ENCODE measurements around the gene UBE2C.
"Not testable (repeated sequence)": the region's sequence is repeated elsewhere in the genome, so short reads cannot be mapped to it uniquely, and the experiment has no call there.

UBE2C gene

DNA sequence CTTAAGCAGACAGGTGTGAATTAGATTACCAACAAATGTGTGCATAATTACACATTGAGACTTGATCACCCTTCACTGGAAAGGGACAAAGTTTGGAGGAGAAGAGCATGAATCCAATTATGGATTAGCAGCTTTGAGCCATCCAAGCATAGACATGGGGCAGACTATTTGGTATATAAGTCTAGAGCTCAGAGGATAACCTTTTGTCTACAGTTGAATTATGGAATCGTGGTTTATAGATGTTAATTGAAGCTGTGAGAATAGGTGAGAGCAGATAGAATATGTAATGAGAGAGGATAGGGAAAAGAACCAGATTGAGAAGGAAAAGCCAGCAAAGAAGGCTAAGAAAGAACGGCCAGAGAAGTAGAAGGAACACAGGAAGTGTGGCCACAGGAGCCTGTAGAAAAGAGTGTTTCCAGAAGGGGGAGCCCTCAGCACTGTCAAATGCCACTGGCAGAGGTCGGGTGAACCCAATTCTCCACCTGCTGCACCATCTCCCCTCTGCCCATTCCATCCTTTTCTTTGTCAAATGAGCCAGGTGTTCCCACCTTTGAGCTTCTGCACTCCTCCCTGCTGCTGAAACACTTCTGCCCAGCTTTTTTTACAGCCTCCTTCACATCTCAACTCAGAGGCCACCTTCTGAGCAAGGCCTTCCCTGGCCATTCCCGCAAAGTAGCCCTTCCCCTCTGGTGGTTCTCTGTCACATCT lies 13.4 kb upstream of the UBE2C start:
- peak; percentile 65 for DNase-seq

DNA sequence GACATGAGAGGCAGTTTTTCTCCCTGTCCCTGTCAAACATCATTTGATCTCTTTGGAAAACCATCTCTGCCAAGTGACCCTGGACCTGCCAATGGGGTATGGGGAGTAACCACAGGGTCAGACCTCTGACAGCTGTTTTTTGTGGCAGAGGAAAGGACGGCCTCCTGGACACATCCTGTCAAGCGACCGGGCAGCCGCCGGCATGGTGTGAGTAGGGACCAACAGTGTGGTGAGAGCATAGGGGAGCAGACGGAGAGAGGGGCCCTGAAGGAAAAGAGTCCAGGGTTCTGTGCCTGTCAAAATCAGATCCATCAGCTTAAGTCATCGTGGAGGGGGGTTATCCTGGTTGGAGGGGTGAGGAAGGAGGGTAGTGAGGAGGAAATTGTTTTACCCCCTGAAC lies 10.6 kb upstream of the UBE2C start:
- no peak for DNase-seq

DNA sequence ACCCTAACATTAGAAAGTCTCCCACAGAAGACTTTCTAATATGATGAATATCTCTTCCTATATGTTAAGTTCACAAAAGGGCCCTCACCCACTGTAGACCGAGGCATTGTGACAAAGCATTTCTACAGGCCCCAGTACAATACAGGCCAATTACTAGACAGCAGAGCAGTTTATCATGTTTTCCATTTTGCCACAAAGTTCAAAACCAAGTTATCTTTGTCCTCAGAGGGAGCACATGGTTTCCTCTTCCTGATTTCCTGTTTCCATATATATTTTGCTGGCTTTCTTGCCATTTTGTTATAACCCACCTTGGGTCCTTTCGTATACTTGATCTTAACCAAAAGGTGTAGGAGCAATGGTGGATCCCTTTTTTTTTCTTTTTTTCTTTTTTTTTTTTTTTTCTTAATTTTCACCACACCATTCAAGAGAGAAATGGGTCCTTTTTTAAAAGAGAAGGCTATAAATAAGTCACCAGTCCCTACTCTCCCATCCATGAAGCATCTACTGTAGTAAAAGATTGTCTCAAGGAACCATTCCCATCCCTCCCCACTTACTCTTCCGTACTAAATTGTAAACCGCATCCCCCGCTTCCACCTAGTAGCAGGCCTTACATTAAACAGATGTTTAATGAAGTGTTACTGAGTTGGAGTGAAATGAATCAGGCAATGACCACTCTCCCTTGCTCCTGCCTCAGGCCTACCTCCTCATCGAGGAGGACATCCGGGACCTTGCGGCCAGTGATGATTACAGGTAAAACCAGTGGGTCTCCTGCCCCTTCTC lies 2.1 kb upstream of the UBE2C start:
- no peak for DNase-seq

DNA sequence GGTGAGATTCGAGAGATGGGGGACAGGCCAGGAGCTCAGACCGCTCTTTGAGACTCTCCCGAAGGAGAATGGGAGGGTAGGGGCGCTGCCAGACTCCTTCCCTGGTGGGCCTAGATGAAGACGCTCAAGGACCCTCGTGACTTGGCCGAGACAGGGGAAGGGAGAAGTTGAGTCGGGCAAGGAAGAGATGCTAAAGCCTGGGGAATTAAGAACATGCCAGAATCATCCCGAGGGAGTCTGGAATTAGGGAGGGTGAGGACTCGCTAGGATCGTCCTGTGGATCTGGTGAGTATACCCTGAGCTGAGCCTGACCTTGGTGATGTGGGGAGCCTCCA lies 529 bp downstream of the UBE2C start:
- DNase-seq: no peak

DNA sequence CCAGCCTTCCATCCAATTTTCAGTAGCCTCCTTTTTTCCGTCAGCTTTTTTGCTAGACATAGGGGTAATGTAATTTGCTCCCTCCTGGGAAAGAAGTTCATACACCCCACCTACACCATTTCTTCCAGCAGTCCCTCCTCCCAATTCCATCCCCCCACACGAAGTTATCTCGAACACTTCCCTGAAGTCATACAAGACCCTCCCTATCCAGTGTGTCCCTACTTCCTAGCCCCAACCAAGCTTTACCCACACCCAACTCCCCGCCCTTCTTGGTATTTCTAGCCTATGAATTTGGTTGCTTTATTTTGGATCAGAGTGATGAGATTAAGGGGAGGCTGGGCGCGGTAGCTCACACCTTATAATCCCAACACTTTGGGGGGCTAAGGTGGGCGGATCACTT lies 1.0 kb downstream of the UBE2C start:
- DNase-seq: no peak

DNA sequence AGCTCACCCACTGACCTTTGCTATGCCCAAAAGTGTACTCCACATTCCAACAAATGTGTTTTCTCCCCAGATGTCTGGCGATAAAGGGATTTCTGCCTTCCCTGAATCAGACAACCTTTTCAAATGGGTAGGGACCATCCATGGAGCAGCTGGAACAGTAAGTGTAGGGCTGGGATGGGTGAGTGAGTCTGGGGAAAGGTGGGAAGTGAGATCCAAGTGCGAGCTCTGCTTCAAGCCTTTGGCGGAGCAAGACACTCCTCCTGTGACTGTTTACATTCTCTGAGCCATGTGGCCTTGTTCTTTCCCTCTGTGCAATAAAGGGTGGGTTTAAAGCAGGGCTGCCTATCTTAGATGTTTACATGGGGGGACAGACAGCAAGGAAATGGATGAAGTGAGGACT lies 1.9 kb downstream of the UBE2C start:
- no peak for DNase-seq

DNA sequence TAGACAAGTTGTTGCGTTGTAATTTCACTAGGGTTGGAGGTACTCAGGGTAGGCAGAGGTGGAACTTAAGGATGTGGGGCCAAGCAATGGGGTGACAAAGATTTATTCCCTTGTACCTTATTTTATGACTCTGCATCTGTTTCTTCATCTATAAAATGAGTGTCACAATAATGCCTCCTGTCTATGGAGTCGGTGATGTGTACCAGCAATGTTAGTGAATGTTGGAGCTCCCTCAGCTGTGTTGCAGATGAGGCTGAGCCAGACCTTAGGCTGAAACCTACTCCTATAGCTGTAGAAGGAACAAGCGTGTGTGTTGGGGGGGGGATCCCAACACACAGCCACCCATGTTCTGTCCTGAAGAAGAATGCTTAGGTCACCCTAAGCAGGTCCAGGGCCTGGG lies 4.5 kb downstream of the UBE2C start:
- no peak for DNase-seq

DNA sequence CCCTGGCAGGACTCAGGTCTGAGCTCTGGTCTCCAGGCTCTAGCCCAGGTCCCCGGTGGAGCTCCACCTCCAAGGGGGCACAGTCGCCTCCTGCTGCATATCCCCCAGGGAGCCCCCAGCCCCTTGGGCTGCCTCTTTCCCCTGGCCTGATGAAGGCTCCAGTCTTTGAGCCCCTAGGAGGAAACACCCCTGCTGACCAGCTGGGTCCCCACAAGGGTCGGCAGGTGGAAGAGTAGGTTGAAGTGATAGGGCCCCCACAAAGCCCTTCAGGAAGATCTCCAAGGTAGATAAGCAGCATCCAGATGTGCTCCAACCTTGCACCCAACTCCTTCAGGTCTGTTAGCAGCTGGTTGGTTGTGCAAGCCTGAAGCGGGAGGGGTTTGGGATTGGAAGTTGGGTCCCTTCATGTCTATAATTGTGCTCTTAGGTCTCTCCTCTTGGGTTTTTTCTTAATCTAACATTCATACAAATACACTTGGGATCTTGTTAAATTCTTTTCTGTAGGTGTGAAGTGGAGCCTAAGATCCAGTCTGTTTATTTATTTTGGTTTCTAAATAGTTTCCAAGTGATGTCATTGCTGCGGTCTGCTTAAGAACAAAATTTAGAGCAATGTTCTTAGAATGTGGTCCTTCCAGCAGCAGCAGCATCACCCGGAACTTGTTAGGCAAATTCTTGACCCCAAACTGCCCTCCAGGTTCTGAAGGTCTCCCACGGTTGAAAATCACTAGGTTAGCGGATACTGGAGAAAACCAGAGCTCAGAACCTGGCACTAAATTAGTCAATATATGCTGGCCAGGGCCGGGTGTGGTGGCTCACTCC lies 5.1 kb downstream of the UBE2C start:
- DNase-seq: no peak

DNA sequence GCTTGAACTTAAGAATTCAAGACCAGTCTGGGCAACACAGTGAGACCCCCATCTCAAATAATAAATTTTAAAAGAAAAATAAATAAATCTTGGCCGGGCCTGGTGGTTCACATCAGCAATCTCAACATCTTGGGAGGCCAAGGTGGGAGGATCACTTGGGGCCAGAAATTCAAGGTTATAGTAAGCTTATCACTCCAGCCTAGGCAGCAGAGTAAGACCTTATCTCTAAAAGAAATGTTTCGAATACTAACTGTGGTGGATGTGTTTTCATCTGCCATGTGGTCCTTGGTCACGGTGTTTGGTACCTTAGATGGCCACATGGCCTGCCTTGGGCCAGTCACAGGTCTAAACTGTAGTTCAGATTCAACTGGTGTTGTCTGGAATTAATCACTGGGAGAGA lies 5.8 kb downstream of the UBE2C start:
- DNase-seq: no peak

DNA sequence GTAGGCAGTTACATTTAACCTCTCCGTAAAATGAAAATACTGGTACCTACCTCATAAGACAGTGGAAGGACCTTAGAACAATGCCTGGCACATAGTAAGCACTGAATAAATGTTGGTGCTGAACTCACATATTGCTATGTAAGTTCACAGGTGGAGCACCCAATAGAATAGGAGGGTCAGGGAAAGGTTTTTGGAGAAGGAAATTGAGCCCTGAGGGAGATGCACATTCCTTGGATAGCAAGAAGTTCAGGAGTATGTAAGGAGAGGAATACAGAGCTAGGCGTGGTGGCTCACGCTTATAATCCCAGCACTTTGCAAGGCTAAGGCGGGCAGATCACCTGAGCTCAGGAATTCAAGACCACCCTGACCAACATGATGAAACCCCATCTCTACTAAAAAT lies 7.0 kb downstream of the UBE2C start:
- DNase-seq: no peak

DNA sequence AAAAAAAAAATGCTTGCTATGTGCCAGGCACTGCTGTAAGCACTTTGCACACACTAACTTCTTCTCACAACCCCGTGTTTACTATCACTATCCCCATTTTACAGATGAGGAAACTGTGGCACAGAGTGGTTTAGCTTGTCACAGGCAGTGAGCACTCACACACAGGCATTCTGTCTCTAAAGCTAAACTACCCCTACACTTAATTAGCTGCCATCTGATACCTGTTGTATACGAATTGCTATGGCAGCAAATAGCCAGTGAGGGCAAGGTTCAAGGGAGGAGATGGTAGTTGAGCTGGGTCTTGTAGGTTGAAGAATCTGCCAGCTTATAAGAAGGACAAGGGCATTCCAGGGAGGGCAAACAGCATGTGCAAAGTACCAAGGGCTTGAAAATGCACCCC lies 9.5 kb downstream of the UBE2C start:
- DNase-seq: no peak

DNA sequence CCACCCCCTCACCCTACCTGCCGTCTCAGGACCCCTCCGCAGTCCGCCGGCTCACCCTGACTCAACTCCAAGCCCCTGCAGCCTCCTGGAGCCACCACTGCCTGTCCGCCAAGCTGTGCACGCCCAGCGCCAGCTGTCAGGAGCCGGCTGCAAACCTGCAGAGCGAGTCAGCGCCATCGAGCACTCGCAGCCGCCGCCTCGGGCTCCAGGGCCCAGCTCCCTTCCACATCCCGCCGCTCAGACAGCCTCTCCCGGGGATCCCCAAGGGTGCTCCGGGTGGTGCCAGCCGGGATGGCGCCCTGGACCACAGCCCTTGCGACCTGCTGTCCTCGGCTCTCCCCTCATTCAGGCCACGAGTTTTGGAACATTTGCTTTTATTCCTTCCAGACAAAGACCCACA lies 10.4 kb downstream of the UBE2C start:
- DNase-seq: no peak

DNA sequence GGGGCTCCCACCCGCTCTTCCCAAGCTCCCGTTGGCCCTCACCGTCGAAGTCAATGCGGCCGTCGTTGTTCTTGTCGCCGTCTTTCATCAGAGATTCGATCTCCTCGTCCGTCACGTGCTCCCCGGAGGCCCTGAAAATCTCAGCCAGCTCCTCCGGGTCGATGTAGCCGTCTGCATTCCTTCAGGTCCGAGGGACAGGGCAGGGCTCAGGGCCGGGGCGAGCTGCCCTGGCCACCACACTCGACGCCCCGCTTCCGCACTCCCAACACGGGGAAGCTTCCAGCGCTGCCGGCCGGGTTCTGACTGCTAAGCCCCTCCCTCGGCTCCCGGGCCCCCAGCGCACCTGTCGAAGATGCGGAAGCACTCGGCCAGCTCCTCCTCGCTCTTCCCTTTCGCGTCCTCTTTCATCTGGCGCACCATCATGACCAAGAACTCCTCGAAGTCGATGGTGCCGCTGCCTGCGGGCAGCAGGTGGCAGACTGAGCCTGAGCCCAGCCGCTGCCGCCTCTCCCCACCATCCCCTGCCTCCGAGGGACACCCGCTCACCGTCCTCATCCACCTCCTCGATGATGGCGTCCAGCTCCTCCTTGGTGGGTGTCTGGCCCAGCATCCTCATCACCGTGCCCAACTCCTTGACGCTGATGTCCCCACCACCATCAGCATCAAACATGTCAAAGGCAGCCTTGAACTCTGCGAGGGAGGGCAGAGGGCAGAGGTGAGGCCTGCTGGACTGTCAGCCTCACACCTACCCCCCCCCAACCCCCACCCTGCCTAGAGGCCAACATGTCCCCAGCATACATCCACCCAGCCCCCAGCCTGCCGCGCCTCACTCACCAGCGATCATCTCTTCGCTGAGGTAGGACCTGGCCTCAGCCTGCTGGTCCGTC lies 11.7 kb downstream of the UBE2C start:
- DNase-seq: peak; percentile 78

DNA sequence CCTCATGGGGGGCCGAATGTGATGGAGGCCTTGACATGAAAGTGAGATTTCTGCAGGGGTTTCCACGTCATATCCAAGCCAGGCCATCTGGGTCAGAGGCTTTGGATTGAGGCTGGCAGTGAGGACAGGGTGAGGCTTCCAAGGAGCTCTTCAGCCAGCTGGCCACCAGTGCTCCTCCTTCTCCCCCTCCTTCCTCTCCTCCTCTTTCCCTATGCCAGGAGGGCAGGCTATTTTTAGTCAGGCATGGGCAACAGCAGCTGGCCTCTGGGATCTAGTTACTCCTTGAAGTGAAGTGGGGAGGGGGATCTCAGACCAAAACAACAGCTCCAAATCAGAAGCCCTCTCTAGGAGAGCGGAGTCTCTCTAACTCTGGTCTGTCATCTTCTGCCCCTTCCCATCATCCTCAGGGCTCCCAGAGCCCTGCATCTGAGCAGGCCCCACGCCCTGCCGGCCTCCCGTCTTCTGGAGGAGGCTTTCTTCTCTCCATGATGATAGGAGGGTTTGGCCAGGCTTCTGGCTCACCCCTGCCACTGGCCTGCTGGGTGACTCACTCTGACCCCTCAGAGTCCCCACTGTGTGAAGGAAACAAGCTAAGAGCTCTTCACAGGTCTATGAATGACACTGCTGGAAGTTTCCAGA lies 14.1 kb downstream of the UBE2C start:
- DNase-seq: no peak

DNA sequence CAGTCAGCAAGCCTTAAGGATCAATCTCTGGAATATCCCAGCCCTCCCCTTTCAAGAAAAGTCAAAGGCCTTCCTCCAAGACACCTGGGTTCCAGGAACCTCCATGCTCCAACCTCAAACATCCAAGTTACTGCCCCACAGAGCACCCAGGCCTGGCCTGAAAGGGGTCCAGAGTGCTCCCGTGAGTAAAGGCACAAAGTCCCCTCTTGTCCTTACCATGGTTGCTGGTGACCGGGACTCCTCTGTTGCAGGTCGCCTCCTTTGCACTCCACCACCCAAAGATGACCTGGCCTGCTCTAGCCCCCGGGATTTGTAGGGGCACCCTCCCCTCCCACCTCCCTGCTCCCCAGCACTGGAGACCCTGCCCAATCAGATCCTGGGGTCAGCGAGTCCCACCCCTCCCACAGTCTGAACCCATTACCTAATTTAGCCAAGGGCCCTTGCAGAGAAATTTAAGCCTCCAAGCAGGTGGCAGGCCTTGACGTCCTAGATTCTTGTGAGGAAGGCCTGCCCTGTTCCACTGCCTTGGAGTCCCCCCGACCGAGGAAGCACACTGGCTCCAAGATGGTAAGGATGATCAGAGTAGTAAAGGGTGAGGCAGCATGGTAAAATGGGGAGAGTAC lies 14.7 kb downstream of the UBE2C start, which contains the start of gene TNNC2:
TSS of gene TNNC2 (minus strand) at position 283 of the 623 bp plus-strand sequence. CDS start at position 219, 64 bp downstream.
- no peak for DNase-seq

DNA sequence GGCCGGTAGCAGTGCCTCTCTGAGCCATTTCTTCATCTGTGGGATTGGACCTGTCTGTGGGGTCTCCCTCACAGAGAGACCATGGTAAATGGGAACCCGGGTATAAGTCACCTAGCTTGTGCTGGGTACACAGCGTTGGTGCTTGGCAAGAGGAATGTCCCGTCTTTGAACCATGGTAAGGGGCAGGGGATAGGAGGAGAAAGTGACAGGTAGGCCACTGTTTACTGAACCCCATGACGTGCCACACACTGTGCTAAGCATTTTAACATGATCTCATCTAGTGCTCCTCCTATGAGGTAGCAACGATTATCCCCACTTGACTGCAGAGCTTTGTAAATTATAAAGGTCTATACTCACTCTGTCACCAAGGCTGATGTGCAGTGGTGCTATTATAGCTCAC lies 15.3 kb downstream of the UBE2C start:
- DNase-seq: no peak

DNA sequence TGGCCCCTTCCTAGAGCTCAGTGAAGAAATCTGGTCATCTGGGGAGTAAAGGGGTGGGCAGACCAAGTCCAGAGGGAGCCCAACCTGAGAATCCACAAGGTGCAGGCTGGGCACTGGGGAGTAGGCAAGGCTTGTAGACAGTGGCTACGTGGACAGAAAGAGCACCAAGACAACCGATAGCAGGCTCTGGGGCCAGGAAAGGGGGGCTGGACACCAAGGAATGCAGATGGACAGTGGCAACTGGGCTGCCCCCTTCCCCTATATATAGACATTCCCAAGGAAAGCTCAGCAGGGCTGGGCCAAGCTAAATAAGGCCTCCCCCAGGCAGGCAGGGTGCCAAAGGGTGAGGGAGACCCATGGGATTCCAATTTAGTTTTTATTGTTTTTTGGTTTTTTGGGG lies 16.1 kb downstream of the UBE2C start:
- no peak for DNase-seq

DNA sequence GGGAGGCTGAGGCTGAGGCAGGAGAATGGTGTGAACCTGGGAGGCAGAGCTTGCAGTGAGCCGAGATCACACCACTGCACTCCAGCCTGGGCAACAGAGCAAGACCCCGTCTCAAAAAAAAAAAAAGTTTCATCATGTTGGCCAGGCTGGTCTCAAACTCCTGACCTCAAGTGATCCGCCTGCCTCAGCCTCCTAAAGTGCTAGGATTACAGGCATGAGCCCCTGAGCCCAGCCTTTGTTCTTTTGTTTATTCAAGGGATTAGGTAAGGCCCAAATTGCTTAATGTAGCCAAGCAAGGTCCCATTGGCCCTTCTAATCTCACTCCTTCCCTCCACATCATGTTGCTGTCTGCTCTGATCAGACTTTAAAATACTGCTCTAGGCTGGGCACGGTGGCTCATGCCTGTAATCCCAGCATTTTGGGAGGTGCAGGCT lies 17.2 kb downstream of the UBE2C start:
- DNase-seq: not testable (repeated sequence)

DNA sequence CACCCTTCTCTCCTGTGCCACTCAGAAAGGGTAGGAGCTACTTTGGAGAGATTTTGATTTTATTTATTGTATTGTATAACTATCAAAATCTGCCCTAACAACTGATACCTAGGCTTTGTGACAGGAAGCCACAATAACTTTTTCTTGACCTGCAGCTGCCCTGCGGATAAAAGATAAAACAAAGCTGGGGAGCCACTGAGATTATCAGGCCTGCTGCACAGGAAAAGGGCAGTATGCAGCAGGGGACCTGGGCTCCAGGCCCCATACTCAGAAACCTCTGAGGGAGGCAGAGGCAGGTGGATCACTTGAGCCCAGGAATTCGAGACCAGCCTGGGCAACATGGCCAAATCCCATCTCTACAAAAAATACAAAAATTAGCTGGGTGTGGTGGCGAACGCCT lies 20.2 kb downstream of the UBE2C start:
- DNase-seq: no peak

DNA sequence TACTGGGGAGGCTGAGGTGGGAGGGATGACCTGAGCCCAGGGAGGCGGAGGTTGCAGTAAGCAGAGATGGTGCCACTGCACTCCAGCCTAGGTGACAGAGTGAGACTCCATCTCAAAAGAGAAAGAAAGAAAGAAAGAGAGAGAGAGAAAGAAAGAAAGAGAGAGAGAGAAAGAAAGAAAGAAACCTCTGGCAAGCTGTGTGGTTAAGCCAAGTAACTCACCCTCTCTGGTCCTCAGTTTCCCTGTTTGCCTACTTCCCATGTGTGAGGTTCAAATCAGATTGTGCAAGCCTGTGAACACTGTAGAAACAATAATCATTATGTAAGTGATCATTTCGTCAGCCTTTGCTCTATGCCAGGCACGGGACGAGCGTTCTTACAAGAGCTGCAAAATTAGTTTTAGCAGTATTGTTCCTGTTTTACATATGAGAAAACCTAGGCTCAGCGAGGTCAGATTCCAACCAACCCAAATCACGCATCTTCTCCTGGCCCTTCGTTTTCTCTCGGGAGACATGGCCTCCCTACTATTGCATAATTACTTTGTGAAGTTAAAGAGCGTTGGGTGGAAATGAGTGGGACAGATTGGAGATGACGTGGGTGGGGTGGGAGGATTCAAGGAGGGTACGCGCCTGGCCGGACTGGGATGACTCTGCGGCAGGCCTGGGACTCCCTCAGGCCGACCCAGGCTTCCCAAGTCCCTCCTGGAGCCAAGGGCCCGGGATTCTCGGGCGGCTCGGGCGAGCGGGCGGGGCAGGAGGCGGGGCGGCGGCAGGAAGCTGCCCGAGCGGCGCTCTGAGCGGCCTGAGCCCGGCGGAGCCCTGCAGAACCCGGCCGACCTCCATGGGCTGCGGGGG lies 20.8 kb downstream of the UBE2C start, which contains the start of gene SNX21:
TSS of gene SNX21 (plus strand) at position 770 of the 853 bp plus-strand sequence. CDS start 121 bp downstream, outside the sequence.
- DNase-seq: no peak
